HG03097 (cell line): ENCODE measurements around the gene DUXA.

ENCODE experiments used
- ATAC-seq: cut with Tn5 transposase; IDR thresholded peaks from one replicate; pipeline ENCODE4 v1.9.1; 2021; ENCODE audit not compliant: unreplicated experiment, low FRiP score

The DUXA gene

GRCh38 chr19:57106722-57107235 is 60.5 kb downstream of the DUXA start:
- ATAC-seq, result no peak

DNA sequence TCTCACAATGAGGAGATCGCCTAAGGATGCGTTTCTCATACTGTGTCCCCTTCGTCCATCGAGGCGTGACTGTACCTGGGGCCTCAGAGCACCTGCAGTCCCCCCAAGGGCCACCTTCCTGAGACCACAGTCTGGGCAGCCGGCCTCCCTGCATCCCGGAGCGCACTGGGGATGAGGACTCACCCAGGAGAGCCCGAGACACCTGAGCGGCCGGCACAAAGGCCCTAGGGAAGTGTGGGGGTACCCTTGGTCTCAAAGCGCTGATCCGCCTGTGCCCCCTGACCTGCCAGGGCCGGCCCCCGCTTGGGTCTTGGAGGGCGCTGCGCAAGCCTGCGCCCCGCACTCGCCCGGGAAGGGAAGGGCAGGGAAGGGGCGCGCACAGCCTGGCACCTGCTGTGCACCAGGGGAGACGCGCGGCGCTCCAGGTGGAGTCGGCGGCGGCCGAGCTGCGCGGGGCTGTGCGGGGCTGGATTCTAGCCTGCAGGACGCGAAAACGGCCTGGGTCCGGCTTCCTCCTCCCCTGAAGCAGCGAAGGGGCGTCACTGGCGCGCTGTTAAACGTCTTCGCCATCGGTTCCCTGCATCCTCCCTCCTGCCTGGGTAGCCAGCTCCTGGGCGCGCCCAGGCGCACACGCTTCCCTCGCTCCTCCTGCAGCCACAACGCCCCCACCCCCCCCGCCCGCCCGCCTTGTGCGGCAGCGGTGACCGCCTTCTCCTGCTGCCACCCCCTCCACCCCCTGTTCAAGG is 61.1 kb downstream of the DUXA start:
- no peak for ATAC-seq
